OCI-LY3 (cell line): Measurements from ENCODE around the gene GTPBP1.

ENCODE experiments used
- H2AFZ ChIP-seq: fragments of 200-600, 300-600 bp; shearing (Covaris generic); 2 replicates; pipeline ENCODE4 v1.6.0; 2014; ENCODE audit warnings: antibody characterized with exemption, low read depth, low read length
- H3K27ac ChIP-seq: fragments of 200-600, 300-600 bp; sonication (generic); 2 replicates; pipeline ENCODE4 v1.5.1; 2014; ENCODE audit warnings: mild to moderate bottlenecking, low read length, moderate library complexity, mixed read lengths
- H3K27me3 ChIP-seq: fragments of 200-600, 300-600 bp; sonication (generic); 2 replicates; pipeline ENCODE4 v1.6.1; 2014; ENCODE audit warnings: low read depth, low read length, mixed read lengths
- H3K36me3 ChIP-seq: fragments of 200-600, 300-600 bp; sonication (generic); replicated peaks from 2 replicates; pipeline ENCODE3; 2014; ENCODE audit warnings: low read depth, low read length, mixed read lengths
- H3K4me1 ChIP-seq: fragments of 300-600, 200-600 bp; sonication (generic); 2 replicates; pipeline ENCODE4 v1.6.1; 2014; ENCODE audit warnings: low read length, mixed read lengths
- H3K4me2 ChIP-seq: fragments of 200-600, 300-600 bp; sonication (generic); 2 replicates; pipeline ENCODE4 v1.6.1; 2014; ENCODE audit warnings: low read length, mixed read lengths
- H3K4me3 ChIP-seq: fragments of 300-600, 200-600 bp; sonication (generic); 2 replicates; pipeline ENCODE4 v1.5.1; 2014; ENCODE audit warnings: antibody characterized with exemption, mild to moderate bottlenecking, low read length, moderate library complexity
- H3K79me2 ChIP-seq: fragments of 300-600, 200-600 bp; shearing (Covaris generic); 2 replicates; pipeline ENCODE4 v1.6.1; 2014; ENCODE audit warnings: mild to moderate bottlenecking, low read length, mixed read lengths
- H3K9ac ChIP-seq: fragments of 300-600, 200-600 bp; shearing (Covaris generic); 2 replicates; pipeline ENCODE4 v1.6.0; 2014; ENCODE audit warnings: mild to moderate bottlenecking, low read length, moderate library complexity
- H3K9me3 ChIP-seq: fragments of 200-600, 300-600 bp; shearing (Covaris generic); 2 replicates; pipeline ENCODE4 v1.6.1; 2014; ENCODE audit warnings: low read length, mixed read lengths; ENCODE audit not compliant: insufficient read depth
- H4K20me1 ChIP-seq: fragments of 200-600, 300-600 bp; sonication (generic); 2 replicates; pipeline ENCODE4 v1.6.1; 2016; ENCODE audit warnings: low read length, mixed read lengths; ENCODE audit not compliant: insufficient read depth
- CTCF ChIP-seq: fragments of 200-600, 300-600 bp; sonication (generic); IDR thresholded peaks from 2 replicates; pipeline ENCODE4 v1.5.1; 2014; ENCODE audit warnings: antibody characterized with exemption, low read length, low read depth
- EZH2phosphoT487 ChIP-seq: fragments of 200-600 bp; shearing (Covaris generic); IDR thresholded peaks from 2 replicates; pipeline ENCODE4 v1.6.1; 2018; ENCODE audit warnings: antibody characterized with exemption, mixed run types, low read depth

Gene GTPBP1

GRCh38 chr22:38706101-38706900 lies 557 bp downstream of the GTPBP1 start:
- TF ChIP-seq EZH2phosphoT487 (no peak), CTCF (no peak)
- Histone ChIP-seq H3K4me2 (peak overlapping the region; percentile 88), H3K9me3 (no peaks in the 10 kb centered on the region), H4K20me1 (peaks cover 48% of the 10 kb centered on the region), H3K27me3 (no peaks in the 10 kb centered on the region), H3K4me3 (peak overlapping the region; percentile 89), H2AFZ (no peak overlapping the region), H3K27ac (peak overlapping the region; percentile 69), H3K4me1 (peaks cover 41% of the 10 kb centered on the region), H3K79me2 (peaks cover 56% of the 10 kb centered on the region), H3K9ac (peak overlapping the region; percentile 90), H3K36me3 (peaks cover 28% of the 10 kb centered on the region)

- TF ChIP-seq CTCF (no peak), EZH2phosphoT487 (no peak)
- H3K9me3 ChIP-seq = no peaks in the 10 kb centered on the region
- peaks cover 28% of the 10 kb centered on the region for H3K36me3 ChIP-seq
- H3K9ac ChIP-seq = peak overlapping the region; percentile 90
- peaks cover 36% of the 10 kb centered on the region for H3K4me1 ChIP-seq
- peak overlapping the region; percentile 69 for H3K27ac ChIP-seq
- peak overlapping the region; percentile 88 for H3K4me2 ChIP-seq
- peaks cover 52% of the 10 kb centered on the region for H4K20me1 ChIP-seq
- H3K27me3 ChIP-seq = no peaks in the 10 kb centered on the region
- no peak overlapping the region for H2AFZ ChIP-seq
- H3K79me2 ChIP-seq = peaks cover 61% of the 10 kb centered on the region
- peak overlapping the region; percentile 89 for H3K4me3 ChIP-seq
Observed at GRCh38 chr22:38706901-38707195, 1.1 kb downstream of the GTPBP1 start.

GRCh38 chr22:38707346-38707745 lies 1.6 kb downstream of the GTPBP1 start:
- no peak overlapping the region for H2AFZ ChIP-seq
- H3K79me2 ChIP-seq = peaks cover 66% of the 10 kb centered on the region
- no peak for TF ChIP-seq CTCF
- H3K27me3 ChIP-seq = no peaks in the 10 kb centered on the region
- H3K9me3 ChIP-seq = no peaks in the 10 kb centered on the region
- peaks cover 57% of the 10 kb centered on the region for H4K20me1 ChIP-seq
- H3K4me1 ChIP-seq = peaks cover 36% of the 10 kb centered on the region
- peaks cover 32% of the 10 kb centered on the region for H3K36me3 ChIP-seq
- H3K4me3 ChIP-seq = peak overlapping the region; percentile 89
- H3K9ac ChIP-seq = peak overlapping the region; percentile 90
- H3K4me2 ChIP-seq = peak overlapping the region; percentile 88
- peak overlapping the region; percentile 69 for H3K27ac ChIP-seq

GRCh38 chr22:38707984-38708383 lies 2.2 kb downstream of the GTPBP1 start:
- H3K9ac ChIP-seq = no peak overlapping the region

More at GRCh38 chr22:38707984-38708383, 2.2 kb downstream of the GTPBP1 start:
- H4K20me1 ChIP-seq = peaks cover 64% of the 10 kb centered on the region
- H3K9me3 ChIP-seq = no peaks in the 10 kb centered on the region
- no peak overlapping the region for H2AFZ ChIP-seq
- peak overlapping the region; percentile 88 for H3K4me2 ChIP-seq
- peaks cover 36% of the 10 kb centered on the region for H3K4me1 ChIP-seq
- H3K27ac ChIP-seq = no peak overlapping the region
- no peaks in the 10 kb centered on the region for H3K27me3 ChIP-seq
- H3K4me3 ChIP-seq = peak overlapping the region; percentile 89
- peaks cover 37% of the 10 kb centered on the region for H3K36me3 ChIP-seq
- TF ChIP-seq EZH2phosphoT487 = no peak
- H3K79me2 ChIP-seq = peaks cover 72% of the 10 kb centered on the region
